GM23338 (cell line): ENCODE data around the gene IMPDH1. TPM values are rescaled to one million over a fixed set of nuclear protein-coding genes. Genes with fewer than 3 reads are reported as not detected.

ENCODE experiments used
- ATAC-seq: fragments of 200-7000 bp; cut with Tn5 transposase; 3 replicates; pipeline ENCODE4 v1.9.1; 2020
- DNase-seq: peaks from one replicate; pipeline ENCODE4 v3.0.0-alpha.2; 2015; ENCODE audit warnings: low spot score
- H2AFZ ChIP-seq: fragments of 200-600 bp; sonication (generic); 2 replicates; pipeline ENCODE4 v1.8.0; 2016; ENCODE audit warnings: antibody characterized with exemption, mild to moderate bottlenecking, moderate library complexity
- H3F3A ChIP-seq: fragments of 200-600 bp; sonication (generic); replicated peaks from 2 replicates; pipeline ENCODE4 v1.8.0; 2017; ENCODE audit warnings: antibody characterized with exemption, mixed run types, low read depth
- H3K27ac ChIP-seq: fragments of 200-600 bp; sonication (generic); 2 replicates; pipeline ENCODE4 v1.6.1; 2016; ENCODE audit warnings: low read depth
- H3K27me3 ChIP-seq: fragments of 200-600 bp; sonication (generic); 2 replicates; pipeline ENCODE4 v1.8.0; 2016; ENCODE audit warnings: mild to moderate bottlenecking, mixed run types, moderate library complexity; ENCODE audit not compliant: insufficient read depth
- H3K36me3 ChIP-seq: fragments of 200-600 bp; sonication (generic); 2 replicates; pipeline ENCODE4 v1.8.0; 2016; ENCODE audit warnings: mild to moderate bottlenecking; ENCODE audit not compliant: insufficient read depth
- H3K4me1 ChIP-seq: fragments of 200-600 bp; sonication (generic); 2 replicates; pipeline ENCODE4 v1.8.0; 2016; ENCODE audit warnings: mild to moderate bottlenecking, moderate library complexity; ENCODE audit not compliant: insufficient read depth
- H3K4me2 ChIP-seq: fragments of 200-600 bp; sonication (generic); 2 replicates; pipeline ENCODE4 v1.7.1; 2017; ENCODE audit warnings: mixed run types
- H3K4me3 ChIP-seq: fragments of 200-600 bp; sonication (generic); 2 replicates; pipeline ENCODE4 v1.6.1; 2016; ENCODE audit warnings: mixed run types
- H3K79me2 ChIP-seq: fragments of 200-600 bp; sonication (generic); replicated peaks from 2 replicates; pipeline ENCODE4 v1.8.0; 2017; ENCODE audit warnings: mild to moderate bottlenecking; ENCODE audit not compliant: insufficient read depth
- H3K9me2 ChIP-seq: fragments of 200-600 bp; sonication (generic); 2 replicates; pipeline ENCODE4 v1.8.0; 2017; ENCODE audit not compliant: insufficient read depth
- H4K20me1 ChIP-seq: fragments of 200-600 bp; sonication (generic); replicated peaks from 2 replicates; pipeline ENCODE4 v1.8.0; 2017; ENCODE audit warnings: mild to moderate bottlenecking; ENCODE audit not compliant: insufficient read depth
- H3K27ac Mint-ChIP-seq: 2 replicates; pipeline ENCODE4 v1.8.0; 2020; ENCODE audit warnings: inconsistent platforms, mild to moderate bottlenecking, moderate library complexity, mixed read lengths
- H3K27me3 Mint-ChIP-seq: 3 replicates; pipeline ENCODE4 v1.8.0; 2022; ENCODE audit warnings: low read depth, mild to moderate bottlenecking, moderate library complexity, mixed read lengths, inconsistent platforms; ENCODE audit not compliant: insufficient read depth, poor library complexity
- H3K36me3 Mint-ChIP-seq: 3 replicates; pipeline ENCODE4 v1.8.0; 2021; ENCODE audit warnings: low read depth, mild to moderate bottlenecking, inconsistent platforms, moderate library complexity, mixed read lengths
- H3K4me1 Mint-ChIP-seq: 3 replicates; pipeline ENCODE4 v1.8.0; 2020; ENCODE audit warnings: mild to moderate bottlenecking, inconsistent platforms, mixed read lengths
- H3K4me3 Mint-ChIP-seq: 3 replicates; pipeline ENCODE4 v1.8.0; 2021; ENCODE audit warnings: moderate library complexity, mild to moderate bottlenecking, inconsistent platforms, mixed read lengths
- H3K9me3 Mint-ChIP-seq: 3 replicates; pipeline ENCODE4 v1.8.0; 2020; ENCODE audit warnings: moderate library complexity, mild to moderate bottlenecking, inconsistent platforms, mixed read lengths
- CREB1 ChIP-seq: fragments of 250-450 bp; sonication (Bioruptor Pico); IDR thresholded peaks from 2 replicates; pipeline ENCODE4 v1.5.0; 2020; ENCODE audit warnings: low read depth, mild to moderate bottlenecking, moderate library complexity
- CTCF ChIP-seq, 2 experiments: fragments of 200-600 bp in 1 of 2; sonication (generic) in 1 of 2; conservative IDR thresholded peaks; 2 replicates each; pipeline versions ENCODE4 v1.5.1 to v1.6.1; 2016 to 2017; ENCODE audit warnings: antibody characterized with exemption in 2 of 2, low read depth in 2 of 2, mild to moderate bottlenecking in 2 of 2, moderate library complexity in 1 of 2
- ETS1 ChIP-seq: IDR thresholded peaks from 2 replicates; pipeline ENCODE4 v1.6.1; 2016; ENCODE audit warnings: antibody characterized with exemption
- EZH2 ChIP-seq: fragments of 200-600 bp; sonication (generic); IDR thresholded peaks from one replicate; pipeline ENCODE4 v1.8.0; 2017; ENCODE audit warnings: antibody characterized with exemption, mild to moderate bottlenecking, low read depth; ENCODE audit not compliant: unreplicated experiment
- NANOG ChIP-seq: IDR thresholded peaks from 2 replicates; pipeline ENCODE4 v1.6.1; 2016; ENCODE audit warnings: antibody characterized with exemption, borderline replicate concordance
- POLR2AphosphoS5 ChIP-seq: IDR thresholded peaks from 2 replicates; pipeline ENCODE4 v1.6.1; 2016; ENCODE audit warnings: antibody characterized with exemption, low read depth
- STAT1 ChIP-seq: IDR thresholded peaks from one replicate; pipeline ENCODE4 v1.6.1; 2016; ENCODE audit warnings: antibody characterized with exemption; ENCODE audit not compliant: unreplicated experiment
- ZNF114 ChIP-seq: fragments of 250-450 bp; sonication (Bioruptor Pico); IDR thresholded peaks from 2 replicates; pipeline ENCODE4 v1.5.0; 2020; ENCODE audit warnings: mild to moderate bottlenecking, moderate library complexity
- ZNF331 ChIP-seq: fragments of 250-450 bp; sonication (Bioruptor Pico); IDR thresholded peaks from 2 replicates; pipeline ENCODE4 v1.5.0; 2020; ENCODE audit warnings: low read depth, mild to moderate bottlenecking, moderate library complexity
- polyA plus RNA-seq: library from polyadenylated mRNA; unstranded; fragments of >200 nt; fragmentation: Nextera tagmentation; extraction: Ambion mirVana; gene quantifications from 2 replicates; pipeline ENCODE4 v1.2.1, GENCODE V29; 2016
- total RNA-seq: library from RNA; depleted of rRNA; stranded (reverse); fragments of >200 nt; shearing (Covaris generic); gene quantifications from 2 replicates; pipeline ENCODE4 v1.2.3, GENCODE V29; 2014
- TF ChIP-seq, protein P1 (sequence below): fragments of 250-450 bp; sonication (Bioruptor Pico); IDR thresholded peaks from 2 replicates; pipeline ENCODE4 v1.5.0; 2020; ENCODE audit warnings: mild to moderate bottlenecking, moderate library complexity

IMPDH1 gene
- total and polyA plus RNA-seq, 2 experiments from 2014 or later: 16.4 to 48.3 TPM

GRCh38 chr7:128399991-128400390 is 9.8 kb downstream of the IMPDH1 start:
- Mint-ChIP-seq H3K9me3 (no peaks in the 10 kb centered on the region), H3K27ac (no peak overlapping the region), H3K27me3 (peaks cover 11% of the 10 kb centered on the region), H3K4me3 (no peak overlapping the region), H3K4me1 (peaks cover 14% of the 10 kb centered on the region), H3K36me3 (peaks cover 21% of the 10 kb centered on the region)
- Histone ChIP-seq H4K20me1 (no peaks in the 10 kb centered on the region), H3K4me3 (no peak overlapping the region), H3K79me2 (no peaks in the 10 kb centered on the region), H3K27me3 (peaks cover 16% of the 10 kb centered on the region), H3K4me1 (peaks cover 10% of the 10 kb centered on the region), H3K4me2 (no peak overlapping the region), H3K27ac (no peak overlapping the region), H3K9me2 (no peaks in the 10 kb centered on the region), H3K36me3 (no peaks in the 10 kb centered on the region), H2AFZ (no peak overlapping the region), H3F3A (no peaks in the 10 kb centered on the region; the same call in 1 of the 2 replicates)
- no peak for DNase-seq
- TF ChIP-seq NANOG (no peak), ZNF331 (CRISPR knock-in tag) (no peak), CREB1 (no peak), STAT1 (no peak)
- TF ChIP-seq, protein P1, sequence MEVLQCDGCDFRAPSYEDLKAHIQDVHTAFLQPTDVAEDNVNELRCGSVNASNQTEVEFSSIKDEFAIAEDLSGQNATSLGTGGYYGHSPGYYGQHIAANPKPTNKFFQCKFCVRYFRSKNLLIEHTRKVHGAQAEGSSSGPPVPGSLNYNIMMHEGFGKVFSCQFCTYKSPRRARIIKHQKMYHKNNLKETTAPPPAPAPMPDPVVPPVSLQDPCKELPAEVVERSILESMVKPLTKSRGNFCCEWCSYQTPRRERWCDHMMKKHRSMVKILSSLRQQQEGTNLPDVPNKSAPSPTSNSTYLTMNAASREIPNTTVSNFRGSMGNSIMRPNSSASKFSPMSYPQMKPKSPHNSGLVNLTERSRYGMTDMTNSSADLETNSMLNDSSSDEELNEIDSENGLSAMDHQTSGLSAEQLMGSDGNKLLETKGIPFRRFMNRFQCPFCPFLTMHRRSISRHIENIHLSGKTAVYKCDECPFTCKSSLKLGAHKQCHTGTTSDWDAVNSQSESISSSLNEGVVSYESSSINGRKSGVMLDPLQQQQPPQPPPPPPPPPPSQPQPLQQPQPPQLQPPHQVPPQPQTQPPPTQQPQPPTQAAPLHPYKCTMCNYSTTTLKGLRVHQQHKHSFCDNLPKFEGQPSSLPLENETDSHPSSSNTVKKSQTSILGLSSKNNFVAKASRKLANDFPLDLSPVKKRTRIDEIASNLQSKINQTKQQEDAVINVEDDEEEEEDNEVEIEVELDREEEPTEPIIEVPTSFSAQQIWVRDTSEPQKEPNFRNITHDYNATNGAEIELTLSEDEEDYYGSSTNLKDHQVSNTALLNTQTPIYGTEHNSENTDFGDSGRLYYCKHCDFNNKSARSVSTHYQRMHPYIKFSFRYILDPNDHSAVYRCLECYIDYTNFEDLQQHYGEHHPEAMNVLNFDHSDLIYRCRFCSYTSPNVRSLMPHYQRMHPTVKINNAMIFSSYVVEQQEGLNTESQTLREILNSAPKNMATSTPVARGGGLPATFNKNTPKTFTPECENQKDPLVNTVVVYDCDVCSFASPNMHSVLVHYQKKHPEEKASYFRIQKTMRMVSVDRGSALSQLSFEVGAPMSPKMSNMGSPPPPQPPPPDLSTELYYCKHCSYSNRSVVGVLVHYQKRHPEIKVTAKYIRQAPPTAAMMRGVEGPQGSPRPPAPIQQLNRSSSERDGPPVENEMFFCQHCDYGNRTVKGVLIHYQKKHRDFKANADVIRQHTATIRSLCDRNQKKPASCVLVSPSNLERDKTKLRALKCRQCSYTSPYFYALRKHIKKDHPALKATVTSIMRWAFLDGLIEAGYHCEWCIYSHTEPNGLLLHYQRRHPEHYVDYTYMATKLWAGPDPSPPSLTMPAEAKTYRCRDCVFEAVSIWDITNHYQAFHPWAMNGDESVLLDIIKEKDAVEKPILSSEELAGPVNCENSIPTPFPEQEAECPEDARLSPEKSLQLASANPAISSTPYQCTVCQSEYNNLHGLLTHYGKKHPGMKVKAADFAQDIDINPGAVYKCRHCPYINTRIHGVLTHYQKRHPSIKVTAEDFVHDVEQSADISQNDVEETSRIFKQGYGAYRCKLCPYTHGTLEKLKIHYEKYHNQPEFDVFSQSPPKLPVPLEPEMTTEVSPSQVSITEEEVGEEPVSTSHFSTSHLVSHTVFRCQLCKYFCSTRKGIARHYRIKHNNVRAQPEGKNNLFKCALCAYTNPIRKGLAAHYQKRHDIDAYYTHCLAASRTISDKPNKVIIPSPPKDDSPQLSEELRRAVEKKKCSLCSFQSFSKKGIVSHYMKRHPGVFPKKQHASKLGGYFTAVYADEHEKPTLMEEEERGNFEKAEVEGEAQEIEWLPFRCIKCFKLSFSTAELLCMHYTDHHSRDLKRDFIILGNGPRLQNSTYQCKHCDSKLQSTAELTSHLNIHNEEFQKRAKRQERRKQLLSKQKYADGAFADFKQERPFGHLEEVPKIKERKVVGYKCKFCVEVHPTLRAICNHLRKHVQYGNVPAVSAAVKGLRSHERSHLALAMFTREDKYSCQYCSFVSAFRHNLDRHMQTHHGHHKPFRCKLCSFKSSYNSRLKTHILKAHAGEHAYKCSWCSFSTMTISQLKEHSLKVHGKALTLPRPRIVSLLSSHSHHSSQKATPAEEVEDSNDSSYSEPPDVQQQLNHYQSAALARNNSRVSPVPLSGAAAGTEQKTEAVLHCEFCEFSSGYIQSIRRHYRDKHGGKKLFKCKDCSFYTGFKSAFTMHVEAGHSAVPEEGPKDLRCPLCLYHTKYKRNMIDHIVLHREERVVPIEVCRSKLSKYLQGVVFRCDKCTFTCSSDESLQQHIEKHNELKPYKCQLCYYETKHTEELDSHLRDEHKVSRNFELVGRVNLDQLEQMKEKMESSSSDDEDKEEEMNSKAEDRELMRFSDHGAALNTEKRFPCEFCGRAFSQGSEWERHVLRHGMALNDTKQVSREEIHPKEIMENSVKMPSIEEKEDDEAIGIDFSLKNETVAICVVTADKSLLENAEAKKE (CRISPR knock-in tag): no peak
- ATAC-seq: no peak

DNA sequence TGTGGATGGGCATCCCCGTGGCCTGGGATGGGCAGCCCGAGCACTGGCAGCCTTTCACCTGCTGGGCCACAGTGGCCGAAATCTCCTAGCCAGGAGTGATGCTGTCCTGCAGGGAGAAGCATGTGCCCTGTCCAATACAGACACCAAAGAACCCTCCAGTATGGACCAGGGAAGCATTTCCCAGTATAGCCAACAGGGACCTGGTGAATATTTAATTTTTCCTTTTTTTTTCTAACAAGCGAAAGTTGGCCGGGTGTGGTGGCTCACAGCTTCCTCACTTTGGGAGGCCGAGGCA is 11.0 kb downstream of the IMPDH1 start:
- H3K4me3 Mint-ChIP-seq: no peak overlapping the region
- Histone ChIP-seq H3K27ac (no peak overlapping the region), H3K9me2 (no peaks in the 10 kb centered on the region), H3K4me2 (no peak overlapping the region), H3K79me2 (no peaks in the 10 kb centered on the region), H3F3A (no peaks in the 10 kb centered on the region), H3K4me1 (no peaks in the 10 kb centered on the region), H3K36me3 (no peaks in the 10 kb centered on the region), H4K20me1 (no peaks in the 10 kb centered on the region), H2AFZ (no peak overlapping the region), H3K27me3 (peaks cover 4% of the 10 kb centered on the region), H3K4me3 (no peak overlapping the region)
- no peak for TF ChIP-seq EZH2
- no peak for TF ChIP-seq CREB1
- no peak for TF ChIP-seq ETS1
- no peak for TF ChIP-seq POLR2AphosphoS5
- TF ChIP-seq STAT1: no peak
- peak in 1 of 2 experiments; percentile 17; a peak in 1 of 4 replicates for TF ChIP-seq CTCF (conservative IDR thresholded peaks at IDR 0.05; ENCODE audit: low read depth in 2 of 2)
- no peak for TF ChIP-seq ZNF114 (CRISPR knock-in tag)
- H3K4me1 Mint-ChIP-seq: peaks cover 3% of the 10 kb centered on the region; the same call in 1 of the 3 replicates
- ATAC-seq: peak; percentile 59; the same call in 2 of the 3 replicates
- H3K9me3 Mint-ChIP-seq: no peaks in the 10 kb centered on the region
- H3K27me3 Mint-ChIP-seq: peaks cover 3% of the 10 kb centered on the region
- H3K27ac Mint-ChIP-seq: no peak overlapping the region
- no peak for DNase-seq
- H3K36me3 Mint-ChIP-seq: peaks cover 21% of the 10 kb centered on the region
